Measurements from ENCODE around the gene TP73.

GRCh38 chr1:3609769-3610526 is 42.4 kb upstream of the TP73 start:
- TF ChIP-seq CTCF (IDR thresholded peaks at IDR 0.05) (no peak), POLR2A (IDR thresholded peaks at IDR 0.05) (no peak)
